ENCODE measurements around the gene DHH.

The DHH gene

GRCh38 chr12:49091056-49091835 lies 3.4 kb downstream of the DHH start:
- no peak overlapping the region for H3K4me3 ChIP-seq (ENCODE audit: low read length)
- peaks cover 20% of the 10 kb centered on the region for H3K4me1 ChIP-seq (ENCODE audit: control insufficient read depth, insufficient read depth, low read length)

DNA sequence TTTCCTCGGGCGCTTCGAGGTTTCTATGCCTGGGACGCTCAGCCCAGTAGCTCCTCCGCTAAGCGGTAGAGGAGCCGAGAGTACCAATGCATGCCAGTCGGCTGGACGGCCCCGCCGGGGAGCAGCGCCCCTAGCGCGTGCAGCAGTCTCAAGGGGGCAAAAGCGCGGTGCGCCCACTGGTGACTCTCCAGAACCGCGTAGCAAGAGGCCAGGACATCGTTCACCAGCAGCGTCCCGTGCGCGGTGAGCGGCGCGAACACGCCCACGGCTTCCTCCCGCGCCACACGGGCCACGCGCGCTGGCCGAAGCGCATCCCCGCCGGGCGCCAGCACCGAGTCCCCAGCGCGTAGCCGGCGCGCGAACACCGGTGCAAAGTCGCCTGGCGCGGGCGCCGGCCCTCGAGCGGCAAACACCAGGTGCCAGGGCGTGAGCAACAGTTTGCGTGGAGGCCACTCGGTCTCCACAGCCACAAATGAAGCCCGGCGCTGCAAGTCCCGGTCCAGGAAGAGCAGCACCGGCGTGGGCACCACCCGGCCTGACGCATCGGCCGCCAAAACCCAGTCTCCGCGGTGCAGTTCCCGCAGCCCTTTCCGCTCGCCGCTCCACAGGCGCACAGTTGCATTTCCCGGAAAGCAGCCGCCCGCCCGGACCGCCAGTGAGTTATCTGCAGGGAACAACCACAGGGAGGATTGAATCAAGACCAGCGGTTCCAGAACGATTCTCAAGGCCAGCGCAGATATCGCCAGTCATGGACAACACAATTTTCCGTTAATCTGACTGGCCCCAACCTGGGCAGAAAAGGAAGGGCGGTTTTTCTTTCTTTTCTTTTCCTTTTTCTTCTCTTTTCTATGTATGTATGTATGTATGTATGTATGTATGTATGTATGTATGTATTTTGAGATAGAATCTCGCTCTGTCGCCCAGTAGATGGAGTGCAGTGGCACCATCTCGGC lies 4.5 kb downstream of the DHH start:
- DNase-seq (ENCODE audit: low read depth): peak; percentile 65
- Histone ChIP-seq H3K9ac (ENCODE audit: low read length) (no peak overlapping the region), H3K27me3 (replicated peaks; ENCODE audit: control insufficient read depth, insufficient read depth, low read length) (peaks cover 52% of the 10 kb centered on the region), H3K36me3 (ENCODE audit: control insufficient read depth, insufficient read depth, low read length, severe bottlenecking) (no peaks in the 10 kb centered on the region), H3K4me1 (ENCODE audit: control insufficient read depth, insufficient read depth, low read length) (peaks cover 20% of the 10 kb centered on the region), H3K4me3 (ENCODE audit: low read length) (peak overlapping the region; percentile 58), H3K9me3 (ENCODE audit: control insufficient read depth, low read length) (no peaks in the 10 kb centered on the region)

More at GRCh38 chr12:49091056-49091835, 3.4 kb downstream of the DHH start:
- no peaks in the 10 kb centered on the region for H3K36me3 ChIP-seq (ENCODE audit: control insufficient read depth, insufficient read depth, low read length, severe bottlenecking)
- DNase-seq (ENCODE audit: low read depth): no peak
- peaks cover 55% of the 10 kb centered on the region for H3K27me3 ChIP-seq (replicated peaks; ENCODE audit: control insufficient read depth, insufficient read depth, low read length)
- H3K9ac ChIP-seq (ENCODE audit: low read length): no peak overlapping the region
- H3K9me3 ChIP-seq (ENCODE audit: control insufficient read depth, low read length): no peaks in the 10 kb centered on the region

- Histone ChIP-seq H3K4me3 (ENCODE audit: low read length) (no peak overlapping the region), H3K9me3 (ENCODE audit: control insufficient read depth, low read length) (no peaks in the 10 kb centered on the region), H3K36me3 (ENCODE audit: control insufficient read depth, insufficient read depth, low read length, severe bottlenecking) (no peaks in the 10 kb centered on the region), H3K4me1 (ENCODE audit: control insufficient read depth, insufficient read depth, low read length) (peaks cover 14% of the 10 kb centered on the region), H3K9ac (ENCODE audit: low read length) (no peak overlapping the region), H3K27me3 (replicated peaks; ENCODE audit: control insufficient read depth, insufficient read depth, low read length) (peaks cover 43% of the 10 kb centered on the region)
- no peak for DNase-seq (ENCODE audit: low read depth)
These were observed 5.7 kb downstream of the DHH start for GRCh38 chr12:49088932-49089330.

GRCh38 chr12:49088150-49088931 lies 6.3 kb downstream of the DHH start:
- peaks cover 12% of the 10 kb centered on the region for H3K4me1 ChIP-seq (ENCODE audit: control insufficient read depth, insufficient read depth, low read length)
- H3K36me3 ChIP-seq (ENCODE audit: control insufficient read depth, insufficient read depth, low read length, severe bottlenecking): no peaks in the 10 kb centered on the region
- H3K27me3 ChIP-seq (replicated peaks; ENCODE audit: control insufficient read depth, insufficient read depth, low read length): peaks cover 38% of the 10 kb centered on the region
- H3K9me3 ChIP-seq (ENCODE audit: control insufficient read depth, low read length): no peaks in the 10 kb centered on the region
- H3K9ac ChIP-seq (ENCODE audit: low read length): no peak overlapping the region
- H3K4me3 ChIP-seq (ENCODE audit: low read length): no peak overlapping the region
- peak; percentile 95 for DNase-seq (ENCODE audit: low read depth)

DNA sequence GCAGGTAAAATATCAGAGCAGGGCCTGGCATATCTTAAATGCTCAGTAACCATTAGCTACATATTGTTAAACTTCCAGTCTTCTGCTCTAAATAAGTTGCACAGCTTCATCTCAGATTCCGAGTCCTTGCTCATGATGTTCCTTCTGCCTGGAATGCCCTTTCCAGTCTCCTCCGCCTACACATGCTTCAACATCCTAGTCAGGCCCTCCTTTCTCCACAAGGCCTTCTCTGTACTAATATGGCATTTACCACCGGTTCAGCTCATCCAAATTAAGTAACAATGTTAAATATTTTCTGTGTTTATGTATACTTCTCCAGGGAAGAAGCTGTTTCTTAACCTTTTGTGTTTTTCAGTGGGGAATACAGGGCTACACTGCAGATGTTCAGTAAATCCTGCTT lies 8.5 kb downstream of the DHH start:
- Histone ChIP-seq H3K27me3 (replicated peaks; ENCODE audit: control insufficient read depth, insufficient read depth, low read length) (peaks cover 15% of the 10 kb centered on the region), H3K4me1 (ENCODE audit: control insufficient read depth, insufficient read depth, low read length) (peaks cover 4% of the 10 kb centered on the region), H3K9me3 (ENCODE audit: control insufficient read depth, low read length) (no peaks in the 10 kb centered on the region), H3K9ac (ENCODE audit: low read length) (no peak overlapping the region), H3K4me3 (ENCODE audit: low read length) (no peak overlapping the region), H3K36me3 (ENCODE audit: control insufficient read depth, insufficient read depth, low read length, severe bottlenecking) (no peaks in the 10 kb centered on the region)
- DNase-seq (ENCODE audit: low read depth): peak; percentile 61

DNA sequence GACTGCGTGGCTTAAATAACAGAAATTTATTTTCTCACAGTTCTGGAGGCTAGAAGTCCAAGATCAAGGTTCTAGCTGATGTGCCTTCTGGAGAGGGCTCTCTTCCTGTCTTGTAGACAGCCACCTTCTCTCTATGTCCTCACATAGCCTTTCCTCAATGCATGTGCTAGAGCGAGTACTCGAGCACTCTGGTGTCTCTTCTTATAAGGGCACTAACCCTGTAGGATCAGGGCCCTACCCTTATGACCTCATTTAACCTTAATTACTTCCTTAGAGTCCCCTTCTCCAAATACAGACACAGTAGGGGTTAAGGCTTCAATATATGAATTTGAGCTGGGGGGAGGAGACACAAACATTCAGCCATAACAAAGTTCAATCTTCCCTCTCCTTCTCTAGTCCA lies 10.2 kb downstream of the DHH start:
- H3K4me3 ChIP-seq (ENCODE audit: low read length): no peak overlapping the region
- H3K36me3 ChIP-seq (ENCODE audit: control insufficient read depth, insufficient read depth, low read length, severe bottlenecking): no peaks in the 10 kb centered on the region
- H3K9ac ChIP-seq (ENCODE audit: low read length): no peak overlapping the region
- H3K27me3 ChIP-seq (replicated peaks; ENCODE audit: control insufficient read depth, insufficient read depth, low read length): peaks cover 9% of the 10 kb centered on the region
- H3K4me1 ChIP-seq (ENCODE audit: control insufficient read depth, insufficient read depth, low read length): no peaks in the 10 kb centered on the region
- DNase-seq (ENCODE audit: low read depth): no peak
- H3K9me3 ChIP-seq (ENCODE audit: control insufficient read depth, low read length): no peaks in the 10 kb centered on the region

GRCh38 chr12:49079793-49080192 lies 14.8 kb downstream of the DHH start:
- H3K4me3 ChIP-seq (ENCODE audit: low read length): no peak overlapping the region
- no peak overlapping the region for H3K9ac ChIP-seq (ENCODE audit: low read length)
- no peak for DNase-seq (ENCODE audit: low read depth)
- H3K9me3 ChIP-seq (ENCODE audit: control insufficient read depth, low read length): no peaks in the 10 kb centered on the region
- H3K4me1 ChIP-seq (ENCODE audit: control insufficient read depth, insufficient read depth, low read length): no peaks in the 10 kb centered on the region
- H3K36me3 ChIP-seq (ENCODE audit: control insufficient read depth, insufficient read depth, low read length, severe bottlenecking): no peaks in the 10 kb centered on the region
- H3K27me3 ChIP-seq (replicated peaks; ENCODE audit: control insufficient read depth, insufficient read depth, low read length): no peaks in the 10 kb centered on the region

DNA sequence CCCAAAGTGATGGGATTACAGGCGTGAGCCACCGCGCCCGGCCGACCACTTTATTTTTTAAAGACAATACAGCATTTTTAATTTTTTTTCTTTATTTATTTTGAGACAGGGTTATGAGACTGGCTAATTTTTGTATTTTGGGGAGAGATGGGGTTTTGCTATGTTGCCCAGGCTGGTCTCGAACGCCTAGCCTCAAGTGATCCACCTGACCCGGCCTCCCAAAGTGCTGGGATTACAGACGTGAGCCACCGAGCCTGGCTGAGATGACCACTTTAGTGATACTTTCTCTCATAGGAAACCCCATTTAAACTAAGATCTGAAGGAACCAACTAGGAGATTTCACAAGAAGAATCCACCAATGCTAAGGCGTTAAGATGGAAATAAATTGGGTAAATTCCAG lies 23.6 kb downstream of the DHH start:
- DNase-seq (ENCODE audit: low read depth): no peak
- Histone ChIP-seq H3K36me3 (ENCODE audit: control insufficient read depth, insufficient read depth, low read length, severe bottlenecking) (no peaks in the 10 kb centered on the region), H3K4me1 (ENCODE audit: control insufficient read depth, insufficient read depth, low read length) (peaks cover 10% of the 10 kb centered on the region), H3K27me3 (replicated peaks; ENCODE audit: control insufficient read depth, insufficient read depth, low read length) (no peaks in the 10 kb centered on the region), H3K4me3 (ENCODE audit: low read length) (no peak overlapping the region), H3K9me3 (ENCODE audit: control insufficient read depth, low read length) (no peaks in the 10 kb centered on the region), H3K9ac (ENCODE audit: low read length) (no peak overlapping the region)

GRCh38 chr12:49069507-49070346 lies 24.9 kb downstream of the DHH start, which contains the start of gene RHEBL1:
TSS of gene RHEBL1 (minus strand) at chr12:49069979. CDS start at chr12:49069785, 194 bp downstream.
- Histone ChIP-seq H3K9ac (ENCODE audit: low read length) (peak within 1 kb of the TSS; percentile 84), H3K9me3 (ENCODE audit: control insufficient read depth, low read length) (no peaks in the 10 kb centered on the region), H3K36me3 (ENCODE audit: control insufficient read depth, insufficient read depth, low read length, severe bottlenecking) (no peaks in the 10 kb centered on the region), H3K27me3 (replicated peaks; ENCODE audit: control insufficient read depth, insufficient read depth, low read length) (no peaks in the 10 kb centered on the region), H3K4me1 (ENCODE audit: control insufficient read depth, insufficient read depth, low read length) (peaks cover 10% of the 10 kb centered on the region), H3K4me3 (ENCODE audit: low read length) (peak within 1 kb of the TSS; percentile 97)
- DNase-seq (ENCODE audit: low read depth): peak; percentile 99

- Histone ChIP-seq H3K36me3 (ENCODE audit: control insufficient read depth, insufficient read depth, low read length, severe bottlenecking) (no peaks in the 10 kb centered on the region), H3K4me3 (ENCODE audit: low read length) (peak overlapping the region; percentile 97), H3K9me3 (ENCODE audit: control insufficient read depth, low read length) (no peaks in the 10 kb centered on the region), H3K27me3 (replicated peaks; ENCODE audit: control insufficient read depth, insufficient read depth, low read length) (no peaks in the 10 kb centered on the region), H3K4me1 (ENCODE audit: control insufficient read depth, insufficient read depth, low read length) (peaks cover 10% of the 10 kb centered on the region), H3K9ac (ENCODE audit: low read length) (peak overlapping the region; percentile 84)
- DNase-seq (ENCODE audit: low read depth): no peak
These were observed 25.6 kb downstream of the DHH start for GRCh38 chr12:49068879-49069506.

Data from adipocyte (in vitro differentiated cells).